Erythroblast (primary cell): Measurements from ENCODE around the gene DOCK4.

Experiments
- GATA1 ChIP-seq: IDR thresholded peaks from 2 replicates; pipeline ENCODE4 v1.6.1; 2011; ENCODE audit warnings: low read depth, mild to moderate bottlenecking, control low read depth, low read length, moderate library complexity
- POLR2A ChIP-seq: IDR thresholded peaks from 2 replicates; pipeline ENCODE4 v1.6.1; 2011; ENCODE audit warnings: mild to moderate bottlenecking, low read length

GRCh38 chr7:111900283-111900682, 305.9 kb downstream of the DOCK4 start:
- TF ChIP-seq POLR2A (no peak), GATA1 (no peak)
